KG1 (cell line): ENCODE results near the gene HOOK2.

Source experiments
- DNase-seq: peaks from one replicate; lab custom pipeline; 2025; lab: John Stamatoyannopoulos, UW

HOOK2 gene

GRCh38 chr19:12793290-12794195 lies 18.2 kb upstream of the HOOK2 start:
- DNase-seq, result peak; percentile 85

- no peak for DNase-seq
Measured at GRCh38 chr19:12792853-12793289, 17.5 kb upstream of the HOOK2 start.

GRCh38 chr19:12792051-12792852 lies 16.9 kb upstream of the HOOK2 start:
- DNase-seq, result peak; percentile 32

- DNase-seq, result peak; percentile 78
Measured at GRCh38 chr19:12791345-12792050, 16.1 kb upstream of the HOOK2 start, which contains the start of gene JUNB. Gene JUNB, plus strand, starts transcription at chr19:12791486. Its CDS starts 286 bp downstream, at chr19:12791772.

- DNase-seq, result no peak
Measured at GRCh38 chr19:12790628-12791344, 15.4 kb upstream of the HOOK2 start.

- peak; percentile 90 for DNase-seq
Measured at GRCh38 chr19:12789904-12790619, 14.7 kb upstream of the HOOK2 start.

GRCh38 chr19:12789098-12789903 lies 13.9 kb upstream of the HOOK2 start:
- no peak for DNase-seq

- DNase-seq, result peak; percentile 45
Measured at GRCh38 chr19:12788682-12789097, 13.3 kb upstream of the HOOK2 start.

GRCh38 chr19:12788042-12788681 lies 12.8 kb upstream of the HOOK2 start:
- no peak for DNase-seq

GRCh38 chr19:12787458-12787857 lies 12.1 kb upstream of the HOOK2 start:
- no peak for DNase-seq

GRCh38 chr19:12786952-12787351 lies 11.6 kb upstream of the HOOK2 start:
- DNase-seq, result no peak

- peak; percentile 43 for DNase-seq
Measured at GRCh38 chr19:12786141-12786870, 11.0 kb upstream of the HOOK2 start.

- peak; percentile 48 for DNase-seq
Measured at GRCh38 chr19:12785431-12786031, 10.2 kb upstream of the HOOK2 start.

- DNase-seq, result no peak
Measured at GRCh38 chr19:12784871-12785430, 9.6 kb upstream of the HOOK2 start.

GRCh38 chr19:12784394-12784870 lies 9.1 kb upstream of the HOOK2 start:
- DNase-seq, result no peak

- DNase-seq, result no peak
Measured at GRCh38 chr19:12783849-12784393, 8.6 kb upstream of the HOOK2 start.

GRCh38 chr19:12783291-12783848 lies 8.0 kb upstream of the HOOK2 start:
- DNase-seq, result no peak
